ENCODE results near the gene SERTAD3.

DNA sequence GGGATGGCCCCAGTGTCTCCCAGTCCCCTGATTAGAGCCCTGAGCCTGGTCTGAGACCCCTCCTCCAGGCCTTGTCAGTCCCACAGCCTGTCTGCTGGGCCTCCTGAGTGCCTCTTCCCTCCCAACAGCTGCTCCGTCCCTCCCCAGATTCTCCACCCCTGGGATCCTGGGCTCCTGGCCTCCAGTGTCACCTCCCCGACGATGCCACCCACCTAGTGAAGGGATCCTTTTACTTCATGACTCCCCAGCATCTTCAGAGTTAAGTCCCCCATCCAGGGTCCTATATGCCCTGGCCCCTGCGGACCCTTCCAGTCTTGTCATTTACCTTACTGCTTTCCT is 26.5 kb downstream of the SERTAD3 start:
- TF ChIP-seq POLR2A (IDR thresholded peaks at IDR 0.05; ENCODE audit: low read length) (no peak), GATA1 (IDR thresholded peaks at IDR 0.05; ENCODE audit: low read depth, low read length) (no peak)
